Suppressor macrophage treated with lipopolysaccharide for 1 hour (primary cell): ENCODE measurements around the gene TBL1X.
A peak's percentile ranks its signal among the peaks of the same experiment; 100 is the strongest.
"Not testable (repeated sequence)": the region's sequence is repeated elsewhere in the genome, so short reads cannot be mapped to it uniquely, and the experiment has no call there.

Source experiments
- DNase-seq, 3 donors: peaks; one replicate each; pipeline ENCODE4 v3.0.0-alpha.2; 2020 to 2022

Gene TBL1X

GRCh38 chrX:9717376-9717775 lies 252.5 kb downstream of the TBL1X start:
- DNase-seq, result no peak

GRCh38 chrX:9724711-9725110 lies 259.9 kb downstream of the TBL1X start:
- no peak for DNase-seq

- DNase-seq, result peak; percentile 30 to 50 (median 50)
These were observed 263.4 kb downstream of the TBL1X start for GRCh38 chrX:9728261-9728660.

GRCh38 chrX:9729171-9729885 lies 264.5 kb downstream of the TBL1X start:
- peak in 1 of 3 donors; percentile 3 for DNase-seq

- no peak for DNase-seq
These were observed 265.2 kb downstream of the TBL1X start for GRCh38 chrX:9730078-9730477.

- no peak for DNase-seq
These were observed 265.9 kb downstream of the TBL1X start for GRCh38 chrX:9730752-9731151.

- no peak for DNase-seq
These were observed 272.5 kb downstream of the TBL1X start for GRCh38 chrX:9737363-9737762.

- DNase-seq, result no peak
These were observed 273.3 kb downstream of the TBL1X start for GRCh38 chrX:9738151-9738550.

- DNase-seq, result no peak
These were observed 274.3 kb downstream of the TBL1X start for GRCh38 chrX:9739130-9739529.

- DNase-seq, result no peak
These were observed 280.7 kb downstream of the TBL1X start for GRCh38 chrX:9745417-9746115.

- DNase-seq, result peak; percentile 13 to 36 (median 17)
These were observed 281.5 kb downstream of the TBL1X start for GRCh38 chrX:9746148-9746888.

GRCh38 chrX:9747644-9748043 lies 282.8 kb downstream of the TBL1X start:
- DNase-seq, result no peak

GRCh38 chrX:9749146-9749692 lies 284.4 kb downstream of the TBL1X start:
- no peak for DNase-seq

GRCh38 chrX:9757366-9757765 lies 292.5 kb downstream of the TBL1X start:
- DNase-seq, result no peak

- no peak for DNase-seq
These were observed 293.3 kb downstream of the TBL1X start for GRCh38 chrX:9758021-9758638.

GRCh38 chrX:9759337-9759736 lies 294.5 kb downstream of the TBL1X start:
- DNase-seq, result no peak

- DNase-seq, result no peak
These were observed 300.3 kb downstream of the TBL1X start for GRCh38 chrX:9765072-9765736.

GRCh38 chrX:9765737-9766097 lies 300.9 kb downstream of the TBL1X start, which contains the start of gene GPR143:
Gene GPR143, minus strand, starts transcription at chrX:9765847. Its CDS starts 30 bp downstream, at chrX:9765817.
- DNase-seq, result no peak

GRCh38 chrX:9767375-9767774 lies 302.5 kb downstream of the TBL1X start:
- no peak for DNase-seq

- not testable (repeated sequence) for DNase-seq
These were observed 303.5 kb downstream of the TBL1X start for GRCh38 chrX:9768321-9768839.

- no peak for DNase-seq
These were observed 305.5 kb downstream of the TBL1X start for GRCh38 chrX:9770319-9770718.

GRCh38 chrX:9772943-9773342 lies 308.1 kb downstream of the TBL1X start:
- no peak for DNase-seq
